T-cell (primary cell): Measurements from ENCODE around the gene CFAP300. TPM values are rescaled to one million over a fixed set of nuclear protein-coding genes. Genes with fewer than 3 reads are reported as not detected.

ENCODE experiments used
- ATAC-seq, 4 experiments: fragments of 200-7000 bp in 3 of 4; fragments of 150-1000 bp in 1 of 4; cut with Tn5 transposase; replicated peaks in 1 of 4; 1 replicate in 3 of 4; 2 replicates in 1 of 4; pipeline ENCODE4 v1.10.0; 2021; ENCODE audit warnings: moderate library complexity in 3 of 4, mild to moderate bottlenecking in 2 of 4, moderate number of reproducible peaks in 1 of 4
- CTCF ChIA-PET, 2 donors: fragments of 300-600 bp; sonication (Branson Sonifier 250); formaldehyde crosslinking; loops; one replicate each; lab custom pipeline; 2022; ENCODE audit warnings: antibody characterized with exemption in 2 of 2; lab: Charles Lee
- POLR2A ChIA-PET, 2 donors: fragments of 300-600 bp; sonication (Branson Sonifier 250); formaldehyde crosslinking; loops; one replicate each; lab custom pipeline; 2022; ENCODE audit warnings: antibody characterized with exemption in 2 of 2; lab: Charles Lee
- DNase-seq, 35 experiments: peaks; one replicate each; pipeline versions ENCODE4 v3.0.0 to v3.0.0-alpha.2; 2013 to 2023
- H3K27ac ChIP-seq: one replicate; pipeline ENCODE4 v1.5.1; 2013; ENCODE audit warnings: low read length
- H3K27me3 ChIP-seq, 2 experiments: replicated peaks in 1 of 2; 1 replicate in 1 of 2; 2 replicates in 1 of 2; pipeline versions ENCODE4 v1.6.1 to v1.7.0; 2013; ENCODE audit warnings: low read length in 1 of 2, mixed read lengths in 1 of 2; ENCODE audit not compliant: control insufficient read depth in 2 of 2, insufficient read depth in 2 of 2; ENCODE audit errors: extremely low read depth in 1 of 2
- H3K36me3 ChIP-seq, 2 donors: 1 replicate in 1 of 2; 2 replicates in 1 of 2; pipeline versions ENCODE4 v1.6.1 to v1.7.0; 2013; ENCODE audit warnings: low read length in 1 of 2; ENCODE audit not compliant: control insufficient read depth in 2 of 2, insufficient read depth in 1 of 2; ENCODE audit errors: extremely low read depth in 1 of 2
- H3K4me1 ChIP-seq, 2 experiments: 1 replicate in 1 of 2; 2 replicates in 1 of 2; pipeline versions ENCODE4 v1.6.1 to v1.7.0; 2013; ENCODE audit warnings: low read length in 2 of 2, mixed read lengths in 1 of 2; ENCODE audit not compliant: insufficient read depth in 2 of 2, control insufficient read depth in 1 of 2; ENCODE audit errors: extremely low read depth in 1 of 2
- H3K4me3 ChIP-seq, 2 donors: 1 replicate in 1 of 2; 2 replicates in 1 of 2; pipeline versions ENCODE4 v1.5.1 to v1.7.0; 2013; ENCODE audit warnings: mild to moderate bottlenecking in 2 of 2, low read length in 1 of 2, moderate library complexity in 1 of 2; ENCODE audit not compliant: control insufficient read depth in 1 of 2; ENCODE audit errors: extremely low read depth in 1 of 2
- H3K9me3 ChIP-seq: 2 replicates; pipeline ENCODE4 v1.7.0; 2013
- H3K27ac Mint-ChIP-seq, 2 donors: one replicate each; pipeline ENCODE4 v1.8.0; 2020 to 2021; ENCODE audit warnings: mild to moderate bottlenecking in 2 of 2, mixed read lengths in 2 of 2
- H3K27me3 Mint-ChIP-seq, 2 donors: one replicate each; pipeline ENCODE4 v1.8.0; 2021 to 2022; ENCODE audit warnings: mixed read lengths in 2 of 2
- H3K36me3 Mint-ChIP-seq: one replicate; pipeline ENCODE4 v1.8.0; 2021; ENCODE audit warnings: mixed read lengths
- H3K4me1 Mint-ChIP-seq, 3 donors: one replicate each; pipeline ENCODE4 v1.8.0; 2020 to 2022; ENCODE audit warnings: mixed read lengths in 3 of 3, mild to moderate bottlenecking in 1 of 3
- H3K4me3 Mint-ChIP-seq, 3 donors: one replicate each; pipeline ENCODE4 v1.8.0; 2020 to 2022; ENCODE audit warnings: mild to moderate bottlenecking in 3 of 3, mixed read lengths in 3 of 3, moderate library complexity in 3 of 3
- H3K9me3 Mint-ChIP-seq, 3 donors: one replicate each; pipeline ENCODE4 v1.8.0; 2020 to 2022; ENCODE audit warnings: mixed read lengths in 3 of 3
- WGBS: methylation state at CpG from one replicate; pipeline ENCODE4 v1.1.5; 2013; ENCODE audit warnings: missing lambda C conversion rate; ENCODE audit not compliant: insufficient coverage; 5-methylcytosine and 5-hydroxymethylcytosine counted together
- total RNA-seq, 35 experiments: library from RNA in 6 of 35; stranded (reverse) in 6 of 35; fragments of 120-200 nt in 1 of 35; gene quantifications; one replicate each; pipeline versions ENCODE4 v1.2.1 to v1.2.4 and lab custom pipeline; 2013 to 2026

Gene CFAP300
- total RNA-seq, 5 donors from 2014 or later (not counting 1 experiment from before 2014, with no cell fraction given): not detected

DNA sequence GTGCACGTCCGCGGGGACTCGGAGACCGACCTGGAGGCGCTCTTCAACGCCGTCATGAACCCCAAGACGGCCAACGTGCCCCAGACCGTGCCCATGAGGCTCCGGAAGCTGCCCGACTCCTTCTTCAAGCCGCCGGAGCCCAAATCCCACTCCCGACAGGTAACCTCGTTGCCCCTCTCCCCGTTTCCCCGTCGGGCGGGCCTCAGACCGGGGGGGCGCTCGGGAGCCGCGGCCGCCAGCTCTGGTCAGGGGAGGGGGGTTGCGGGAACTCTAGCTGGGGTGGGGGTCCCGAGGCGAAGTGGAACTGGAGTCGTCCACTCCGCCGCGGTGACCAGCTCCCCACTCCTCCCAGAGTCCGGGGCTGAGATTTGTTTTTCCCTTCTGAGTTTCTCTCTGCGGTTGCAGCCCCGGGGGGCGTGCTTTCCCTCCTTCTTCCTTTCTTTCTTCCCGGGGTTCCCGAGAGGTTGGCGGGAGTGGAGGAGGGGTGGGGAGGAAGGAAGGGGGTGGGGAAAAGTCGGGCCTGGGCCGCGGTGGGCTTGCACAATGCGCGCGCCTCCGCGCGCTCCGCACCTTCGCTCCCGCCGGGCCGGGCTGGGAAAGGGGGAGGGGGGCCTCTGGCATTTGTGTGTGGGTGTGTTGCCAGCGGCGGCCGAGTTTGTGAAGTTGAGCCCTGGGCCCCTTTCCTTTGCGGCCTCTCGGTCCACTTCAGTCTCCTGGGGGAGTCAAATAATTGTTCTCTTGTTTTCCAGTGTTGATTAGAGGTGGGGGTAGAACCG is 64.0 kb downstream of the CFAP300 start:
- no peak overlapping the region for H3K27ac Mint-ChIP-seq
- ChIA-PET CTCF (interaction anchor here in 1 of 2 donors (0.7 kb wide), 1 partner anchor 145 kb away, joined by 5 read pairs; no protein-coding TSS in a partner anchor), POLR2A (no interaction called here)
- H3K4me3 Mint-ChIP-seq: peak overlapping the region; percentile 80 to 97 (median 84)
- 14% methylated on average over 21 of the region's 61 CpGs for WGBS
- Histone ChIP-seq H3K27me3 (peaks cover 20 to 23% of the 10 kb centered on the region in 2 experiments), H3K4me3 (peak overlapping the region; percentile 41 to 86), H3K4me1 (peaks cover 7 to 16% of the 10 kb centered on the region in 2 experiments), H3K36me3 (no peaks in the 10 kb centered on the region), H3K27ac (no peak overlapping the region), H3K9me3 (no peaks in the 10 kb centered on the region)
- H3K27me3 Mint-ChIP-seq: peaks cover 34 to 45% of the 10 kb centered on the region in 2 donors
- no peak for ATAC-seq
- H3K4me1 Mint-ChIP-seq: peaks cover 17% of the 10 kb centered on the region in 3 donors
- DNase-seq: peak in 8 of 35 experiments; percentile 0 to 20 (median 7)
- no peaks in the 10 kb centered on the region for H3K9me3 Mint-ChIP-seq
- H3K36me3 Mint-ChIP-seq: no peaks in the 10 kb centered on the region

DNA sequence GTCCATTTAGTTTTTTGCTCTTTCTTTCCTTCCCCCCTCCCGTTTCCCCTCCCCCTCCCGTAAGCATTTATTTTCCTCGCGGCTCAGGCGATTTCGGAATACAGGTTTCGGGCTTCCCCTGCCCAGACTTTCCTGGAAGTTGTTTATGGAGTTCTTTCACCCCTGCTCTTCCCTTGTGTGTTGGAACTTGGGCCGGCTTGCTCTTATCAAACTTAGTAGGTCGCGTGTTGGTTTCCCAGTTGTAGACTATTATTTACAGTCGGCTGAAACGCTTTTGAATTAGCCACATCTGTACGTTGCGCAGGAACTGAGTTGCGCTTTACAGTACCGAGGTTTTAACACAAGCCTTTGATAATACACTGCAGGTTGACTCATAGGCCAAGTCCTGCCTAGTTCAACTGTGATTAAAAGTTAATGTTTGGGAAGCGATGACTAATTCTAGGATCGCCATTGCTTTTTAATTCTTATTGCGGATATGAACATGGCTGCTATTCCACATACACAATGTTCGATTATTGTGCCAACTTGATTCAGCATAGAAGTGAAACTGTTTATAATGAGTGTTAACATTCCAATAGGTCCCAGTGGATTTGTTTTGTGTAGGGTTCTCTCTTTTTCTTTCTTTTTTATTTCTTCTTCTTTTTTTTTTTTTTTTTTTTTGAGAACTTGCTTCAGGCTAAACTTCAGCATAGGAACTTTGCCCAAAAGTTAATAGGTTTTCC is 64.7 kb downstream of the CFAP300 start:
- H3K4me1 Mint-ChIP-seq: peaks cover 17% of the 10 kb centered on the region in 3 donors
- peak; percentile 58 to 72 (median 65) for ATAC-seq
- WGBS: 5% methylated on average over 4 of the region's 20 CpGs

DNA sequence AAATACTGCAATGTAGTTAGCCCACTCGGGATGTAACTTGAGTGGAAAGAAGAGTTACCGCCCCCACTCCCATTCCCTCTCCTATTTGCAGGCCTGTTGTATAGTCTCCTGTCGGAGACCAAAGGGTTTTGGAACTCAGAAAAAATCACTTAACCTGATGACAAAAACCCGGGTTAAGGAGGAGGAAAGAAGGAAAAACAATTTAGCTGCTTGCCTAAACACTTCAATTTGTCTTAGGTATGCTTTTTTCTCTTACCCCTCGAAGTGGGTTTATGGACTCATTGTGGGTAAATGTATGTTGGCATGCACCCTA is 65.2 kb downstream of the CFAP300 start:
- CTCF ChIA-PET: no interaction called here
- Mint-ChIP-seq H3K9me3 (no peaks in the 10 kb centered on the region), H3K27ac (no peak overlapping the region), H3K36me3 (no peaks in the 10 kb centered on the region), H3K27me3 (peaks cover 45 to 52% of the 10 kb centered on the region in 2 donors), H3K4me1 (peaks cover 17 to 21% (median 20%) of the 10 kb centered on the region in 3 donors), H3K4me3 (peak overlapping the region; percentile 28 to 97 (median 80))
- DNase-seq (no peak), ATAC-seq (no peak)
- H3K4me3 ChIP-seq: no peak overlapping the region
- H3K27me3 ChIP-seq: peaks cover 20 to 29% of the 10 kb centered on the region in 2 experiments
- H3K4me1 ChIP-seq: peaks cover 7 to 16% of the 10 kb centered on the region in 2 experiments
- H3K27ac ChIP-seq: no peak overlapping the region
- no CpG with 5 or more reads among the region's 5 CpGs for WGBS
- H3K9me3 ChIP-seq: no peaks in the 10 kb centered on the region
- no peaks in the 10 kb centered on the region for H3K36me3 ChIP-seq
- POLR2A ChIA-PET: no interaction called here

More for the DNA sequence above, 64.7 kb downstream of the CFAP300 start:
- H3K27me3 Mint-ChIP-seq: peaks cover 40 to 51% of the 10 kb centered on the region in 2 donors
- peak overlapping the region; percentile 80 to 97 (median 84) for H3K4me3 Mint-ChIP-seq
- POLR2A ChIA-PET: no interaction called here
- H3K27ac ChIP-seq: no peak overlapping the region
- peaks cover 7 to 16% of the 10 kb centered on the region in 2 experiments for H3K4me1 ChIP-seq
- no peaks in the 10 kb centered on the region for H3K9me3 Mint-ChIP-seq
- no peaks in the 10 kb centered on the region for H3K36me3 Mint-ChIP-seq
- H3K4me3 ChIP-seq: peak overlapping the region; percentile 41 to 51
- peak in 8 of 35 experiments; percentile 1 to 41 (median 8) for DNase-seq
- H3K9me3 ChIP-seq: no peaks in the 10 kb centered on the region
- H3K27ac Mint-ChIP-seq: peak overlapping the region in 1 of 2 donors; percentile 27
- CTCF ChIA-PET: no interaction called here
- no peaks in the 10 kb centered on the region for H3K36me3 ChIP-seq
- H3K27me3 ChIP-seq: peaks cover 20 to 25% of the 10 kb centered on the region in 2 experiments

DNA sequence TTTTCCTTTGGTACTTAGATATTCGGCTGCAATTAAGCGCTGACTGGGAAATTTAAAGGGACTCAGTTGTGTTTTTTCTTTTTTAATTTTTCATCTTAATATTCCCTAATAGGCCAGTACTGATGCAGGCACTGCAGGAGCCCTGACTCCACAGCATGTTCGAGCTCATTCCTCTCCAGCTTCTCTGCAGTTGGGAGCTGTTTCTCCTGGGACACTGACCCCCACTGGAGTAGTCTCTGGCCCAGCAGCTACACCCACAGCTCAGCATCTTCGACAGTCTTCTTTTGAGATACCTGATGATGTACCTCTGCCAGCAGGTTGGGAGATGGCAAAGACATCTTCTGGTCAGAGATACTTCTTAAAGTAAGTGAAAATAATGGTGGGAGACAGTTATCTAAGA is 66.8 kb downstream of the CFAP300 start:
- Histone ChIP-seq H3K4me3 (no peak overlapping the region), H3K27me3 (peaks cover 20 to 25% of the 10 kb centered on the region in 2 experiments), H3K36me3 (no peaks in the 10 kb centered on the region), H3K4me1 (peaks cover 7 to 16% of the 10 kb centered on the region in 2 experiments), H3K9me3 (no peaks in the 10 kb centered on the region), H3K27ac (no peak overlapping the region)
- Mint-ChIP-seq H3K4me1 (peaks cover 17 to 22% (median 21%) of the 10 kb centered on the region in 3 donors), H3K4me3 (no peak overlapping the region), H3K27ac (no peak overlapping the region), H3K27me3 (peaks cover 49 to 54% of the 10 kb centered on the region in 2 donors), H3K36me3 (no peaks in the 10 kb centered on the region), H3K9me3 (no peaks in the 10 kb centered on the region)
- ATAC-seq (no peak), DNase-seq (no peak)
- ChIA-PET CTCF (no interaction called here), POLR2A (no interaction called here)
- WGBS: 22% methylated on average over 1 of the region's 4 CpGs

DNA sequence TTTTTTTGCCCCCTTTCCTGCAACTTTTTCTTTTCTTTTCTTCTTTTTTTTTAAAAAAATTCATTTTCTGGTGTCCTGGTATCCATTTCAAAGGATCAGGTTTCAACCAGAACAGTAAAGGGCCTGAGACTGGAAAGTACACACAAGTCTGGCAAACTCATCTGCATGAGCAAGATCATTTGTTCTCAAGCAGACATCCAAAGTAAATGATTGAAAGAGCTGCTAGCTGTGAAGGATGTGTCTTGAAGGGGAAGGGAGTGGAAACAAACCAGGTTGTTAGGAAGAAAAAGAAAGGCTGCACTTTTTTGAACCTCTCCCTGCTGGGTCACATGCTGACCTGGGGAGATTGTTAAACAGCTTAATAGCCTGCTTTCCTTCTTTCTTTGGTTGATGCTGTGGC is 68.3 kb downstream of the CFAP300 start:
- ChIA-PET CTCF (no interaction called here), POLR2A (no interaction called here)
- Histone ChIP-seq H3K9me3 (no peaks in the 10 kb centered on the region), H3K27me3 (peaks cover 13 to 20% of the 10 kb centered on the region in 2 experiments), H3K4me1 (peaks cover 7 to 12% of the 10 kb centered on the region in 2 experiments), H3K4me3 (no peak overlapping the region), H3K27ac (no peak overlapping the region), H3K36me3 (no peaks in the 10 kb centered on the region)
- peaks cover 6 to 15% (median 14%) of the 10 kb centered on the region in 3 donors for H3K4me1 Mint-ChIP-seq
- H3K4me3 Mint-ChIP-seq: no peak overlapping the region
- H3K36me3 Mint-ChIP-seq: no peaks in the 10 kb centered on the region
- peaks cover 52% of the 10 kb centered on the region in 2 donors for H3K27me3 Mint-ChIP-seq
- no peak overlapping the region for H3K27ac Mint-ChIP-seq
- ATAC-seq (no peak), DNase-seq (no peak)
- no peaks in the 10 kb centered on the region for H3K9me3 Mint-ChIP-seq

DNA sequence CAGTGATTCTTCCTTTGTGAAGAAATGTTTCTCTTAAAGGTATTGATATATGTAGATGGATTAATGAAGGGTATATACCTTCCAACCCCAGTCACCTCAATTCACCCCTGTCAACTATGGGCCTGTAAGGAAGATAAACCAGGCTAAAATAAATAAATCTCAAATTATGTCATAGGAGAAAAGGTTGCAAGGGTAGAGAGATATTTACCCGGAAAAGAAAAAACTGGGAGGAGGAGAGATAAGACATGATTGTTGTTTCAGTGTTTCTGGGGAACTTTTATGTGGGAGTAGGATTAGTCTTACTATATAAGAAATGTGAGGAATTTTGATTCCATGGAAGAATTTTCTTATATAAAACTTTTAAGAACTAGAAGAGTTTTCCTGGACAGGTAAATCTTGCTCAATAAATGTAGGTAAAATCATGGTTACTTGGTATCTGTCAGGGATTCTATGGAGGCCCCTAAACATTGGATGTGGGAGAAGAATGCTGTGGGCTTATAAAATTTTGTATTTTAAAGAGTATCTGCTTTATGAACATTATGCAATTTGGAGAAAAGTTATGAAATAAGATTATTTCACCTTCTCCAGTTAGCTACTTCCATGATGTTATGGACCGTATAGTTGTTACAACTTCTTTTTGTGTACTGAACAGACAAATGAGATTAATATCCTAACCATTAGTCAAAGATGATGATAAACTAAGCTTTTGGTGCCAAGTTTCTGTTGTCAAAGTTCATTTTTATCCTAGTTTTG is 69.4 kb downstream of the CFAP300 start:
- CTCF ChIA-PET: no interaction called here
- peaks cover 52 to 54% of the 10 kb centered on the region in 2 donors for H3K27me3 Mint-ChIP-seq

More for the DNA sequence above, 69.4 kb downstream of the CFAP300 start:
- DNase-seq (no peak), ATAC-seq (no peak)
- Histone ChIP-seq H3K4me3 (no peak overlapping the region), H3K27ac (no peak overlapping the region), H3K4me1 (peaks cover 3% of the 10 kb centered on the region in 2 experiments), H3K27me3 (peaks cover 7 to 20% of the 10 kb centered on the region in 2 experiments), H3K36me3 (no peaks in the 10 kb centered on the region), H3K9me3 (no peaks in the 10 kb centered on the region)
- H3K36me3 Mint-ChIP-seq: no peaks in the 10 kb centered on the region
- no CpG with 5 or more reads among the region's 2 CpGs for WGBS
- H3K27ac Mint-ChIP-seq: no peak overlapping the region
- no peaks in the 10 kb centered on the region for H3K9me3 Mint-ChIP-seq
- POLR2A ChIA-PET: no interaction called here
- H3K4me3 Mint-ChIP-seq: no peak overlapping the region
- peaks cover 5 to 13% (median 12%) of the 10 kb centered on the region in 3 donors for H3K4me1 Mint-ChIP-seq
